Hair follicular keratinocyte (primary cell): ENCODE measurements around the gene TECTB. TPM values are rescaled to one million over a fixed set of nuclear protein-coding genes. Genes with fewer than 3 reads are reported as not detected.

Source experiments
- total RNA-seq: library from RNA; depleted of rRNA; stranded (reverse); fragments of >200 nt; gene quantifications from 2 replicates; pipeline ENCODE4 v1.2.3, GENCODE V29; 2015

Gene TECTB
- total RNA-seq = not detected in 2 replicates

GRCh38 chr10:112283100-112283499, at the start of gene TECTB:
Gene TECTB (plus strand): TSS chr10:112283400. CDS start chr10:112283735, 335 bp downstream.

Other genes starting within 250 kb of the TECTB start
- 7.6 and 9.4 TPM in 2 replicates for gene GPAM, start 99.6 kb upstream of the TECTB start, total RNA-seq
- gene ACSL5, start 90.7 kb downstream of the TECTB start, total RNA-seq = 0.08 TPM in 1 of 2 replicates, not detected in the other
- 17.7 and 27.6 TPM in 2 replicates for gene ZDHHC6, start 163.5 kb downstream of the TECTB start, total RNA-seq
- gene VTI1A, start 163.8 kb downstream of the TECTB start, total RNA-seq = 24.5 and 29.6 TPM in 2 replicates